Fibroblast of lung (primary cell): ENCODE data around the gene ZBTB26. TPM values are rescaled to one million over a fixed set of nuclear protein-coding genes. Genes with fewer than 3 reads are reported as not detected.

ENCODE experiments used
- DNase-seq, 2 donors: peaks; one replicate each; pipeline versions ENCODE4 v3.0.0 to v3.0.0-alpha.2; 2010; ENCODE audit warnings: low read depth in 2 of 2
- H2AFZ ChIP-seq: 2 replicates; pipeline ENCODE4 v1.5.1; 2012; ENCODE audit warnings: low read length, control low read depth, inconsistent platforms
- H3K27ac ChIP-seq: 2 replicates; pipeline ENCODE4 v1.5.1; 2011; ENCODE audit warnings: low read length, control low read depth; ENCODE audit not compliant: insufficient read depth
- H3K27me3 ChIP-seq: 2 replicates; pipeline ENCODE4 v1.5.1; 2011; ENCODE audit warnings: mild to moderate bottlenecking, low read length; ENCODE audit not compliant: control insufficient read depth, insufficient read depth
- H3K36me3 ChIP-seq: 2 replicates; pipeline ENCODE4 v1.5.1; 2011; ENCODE audit warnings: low read length; ENCODE audit not compliant: control insufficient read depth, insufficient read depth
- H3K4me1 ChIP-seq: 2 replicates; pipeline ENCODE4 v1.5.1; 2011; ENCODE audit warnings: low read length; ENCODE audit not compliant: control insufficient read depth, insufficient read depth; ENCODE audit errors: extremely low read depth
- H3K4me2 ChIP-seq: 2 replicates; pipeline ENCODE4 v1.5.1; 2011; ENCODE audit warnings: low read length, control low read depth; ENCODE audit not compliant: insufficient read depth; ENCODE audit errors: extremely low read depth
- H3K4me3 ChIP-seq, 4 experiments: fragments of 200-600 bp in 1 of 4; sonication (generic) in 1 of 4; replicated peaks in 1 of 4; 2 replicates each; pipeline ENCODE4 v1.5.1; 2011 to 2016; ENCODE audit warnings: low read length in 4 of 4, low read depth in 3 of 4, mild to moderate bottlenecking in 3 of 4, control low read depth in 2 of 4, inconsistent platforms in 1 of 4, mixed read lengths in 1 of 4; ENCODE audit not compliant: insufficient read depth in 1 of 4; ENCODE audit errors: control extremely low read depth in 1 of 4
- H3K79me2 ChIP-seq: 2 replicates; pipeline ENCODE4 v1.5.1; 2012; ENCODE audit warnings: mild to moderate bottlenecking, low read length, inconsistent platforms; ENCODE audit not compliant: control insufficient read depth, insufficient read depth
- H3K9ac ChIP-seq: 2 replicates; pipeline ENCODE4 v1.5.1; 2011; ENCODE audit warnings: mild to moderate bottlenecking, low read length, control low read depth; ENCODE audit not compliant: insufficient read depth
- H3K9me3 ChIP-seq: 2 replicates; pipeline ENCODE4 v1.5.1; 2012; ENCODE audit warnings: low read depth, low read length; ENCODE audit not compliant: control insufficient read depth, insufficient read depth
- H4K20me1 ChIP-seq: 2 replicates; pipeline ENCODE4 v1.5.1; 2011; ENCODE audit warnings: low read length; ENCODE audit not compliant: control insufficient read depth, insufficient read depth; ENCODE audit errors: extremely low read depth
- CTCF ChIP-seq, 2 donors: IDR thresholded peaks in 1 of 2; conservative IDR thresholded peaks in 1 of 2; 1 replicate in 1 of 2; 2 replicates in 1 of 2; pipeline ENCODE4 v1.5.1; 2011 to 2012; ENCODE audit warnings: low read length in 2 of 2, control low read depth in 1 of 2, inconsistent platforms in 1 of 2, low read depth in 1 of 2, mild to moderate bottlenecking in 1 of 2
- EZH2 ChIP-seq: IDR thresholded peaks from 2 replicates; pipeline ENCODE4 v1.5.1; 2012; ENCODE audit warnings: low read length, control low read depth, mild to moderate bottlenecking; ENCODE audit errors: missing control alignments
- polyA plus RNA-seq, 2 donors: library from polyadenylated mRNA; depleted of rRNA in 1 of 2; stranded (reverse) in 1 of 2; unstranded in 1 of 2; fragments of >200 nt; gene quantifications; 2 replicates each; pipeline ENCODE4 v1.2.1, GENCODE V29; 2011 to 2012; ENCODE audit warnings: missing spikeins in 1 of 2
- total RNA-seq: library from RNA; depleted of rRNA; stranded (reverse); fragments of >200 nt; gene quantifications from 2 replicates; pipeline ENCODE4 v1.2.1, GENCODE V29; 2014

Gene ZBTB26
- total and polyA plus RNA-seq, 2 donors (not counting 1 experiment from before 2014, with no cell fraction given): 5.6 to 7.9 TPM

- TF ChIP-seq EZH2 (no peak), CTCF (conservative IDR thresholded peaks at IDR 0.05 in 1 of 2, IDR thresholded peaks at IDR 0.05 in 1 of 2; ENCODE audit: low read depth in 1 of 2, low read length in 2 of 2) (no peak)
- no peaks in the 10 kb centered on the region for H3K9me3 ChIP-seq
Measured at GRCh38 chr9:122961139-122961538, 29.8 kb upstream of the ZBTB26 start.

GRCh38 chr9:122955961-122956360 is 24.6 kb upstream of the ZBTB26 start:
- TF ChIP-seq CTCF (conservative IDR thresholded peaks at IDR 0.05 in 1 of 2, IDR thresholded peaks at IDR 0.05 in 1 of 2; ENCODE audit: low read depth in 1 of 2, low read length in 2 of 2) (no peak), EZH2 (no peak)
- Histone ChIP-seq H4K20me1 (no peaks in the 10 kb centered on the region), H3K4me2 (no peak overlapping the region), H3K4me1 (no peaks in the 10 kb centered on the region), H3K36me3 (no peaks in the 10 kb centered on the region), H3K79me2 (peaks cover 28% of the 10 kb centered on the region), H3K9ac (no peak overlapping the region), H3K27ac (no peak overlapping the region), H3K4me3 (no peak overlapping the region), H2AFZ (no peak overlapping the region), H3K27me3 (no peaks in the 10 kb centered on the region), H3K9me3 (no peaks in the 10 kb centered on the region)
- DNase-seq: no peak

More at GRCh38 chr9:122961139-122961538, 29.8 kb upstream of the ZBTB26 start:
- Histone ChIP-seq H4K20me1 (no peaks in the 10 kb centered on the region), H3K27me3 (no peaks in the 10 kb centered on the region), H3K9ac (no peak overlapping the region), H3K4me2 (no peak overlapping the region), H3K79me2 (peaks cover 3% of the 10 kb centered on the region), H3K36me3 (no peaks in the 10 kb centered on the region), H3K27ac (no peak overlapping the region), H3K4me1 (no peaks in the 10 kb centered on the region), H2AFZ (no peak overlapping the region), H3K4me3 (no peak overlapping the region)
- DNase-seq: no peak

GRCh38 chr9:122954253-122954691 is 23.0 kb upstream of the ZBTB26 start:
- no peak for TF ChIP-seq EZH2
- TF ChIP-seq CTCF (conservative IDR thresholded peaks at IDR 0.05 in 1 of 2, IDR thresholded peaks at IDR 0.05 in 1 of 2; ENCODE audit: low read depth in 1 of 2, low read length in 2 of 2): no peak
- H3K79me2 ChIP-seq: peaks cover 36% of the 10 kb centered on the region
- no peak overlapping the region for H2AFZ ChIP-seq
- no peaks in the 10 kb centered on the region for H3K27me3 ChIP-seq
- peak overlapping the region; percentile 27 for H3K4me2 ChIP-seq
- no peaks in the 10 kb centered on the region for H3K4me1 ChIP-seq
- no peak overlapping the region for H3K27ac ChIP-seq
- no peaks in the 10 kb centered on the region for H3K9me3 ChIP-seq
- DNase-seq: peak; percentile 48 to 76
- H3K36me3 ChIP-seq: no peaks in the 10 kb centered on the region
- H3K4me3 ChIP-seq: no peak overlapping the region
- H4K20me1 ChIP-seq: no peaks in the 10 kb centered on the region
- no peak overlapping the region for H3K9ac ChIP-seq
